ENCODE measurements around the gene HTRA1.

DNA sequence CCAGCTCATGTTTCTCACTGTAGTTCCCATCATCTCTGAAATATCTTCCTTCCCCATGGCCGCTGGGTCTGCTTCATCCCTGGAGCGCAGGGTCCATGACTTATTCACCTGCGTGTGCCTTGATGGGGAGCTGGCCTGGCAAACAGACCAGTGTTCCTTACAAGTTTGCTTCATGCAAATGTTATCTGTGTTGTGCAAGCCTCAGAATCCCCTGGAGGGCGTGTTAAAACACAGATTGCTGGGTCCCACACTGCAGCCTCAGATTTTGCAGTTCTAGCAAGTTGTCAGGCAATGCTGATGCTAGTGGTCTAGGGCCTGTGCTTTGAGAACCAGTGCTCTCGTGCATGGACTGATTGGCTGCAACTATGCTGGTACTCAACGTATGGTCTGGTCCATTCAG is 92.0 kb downstream of the HTRA1 start:
- TF ChIP-seq, protein P1, sequence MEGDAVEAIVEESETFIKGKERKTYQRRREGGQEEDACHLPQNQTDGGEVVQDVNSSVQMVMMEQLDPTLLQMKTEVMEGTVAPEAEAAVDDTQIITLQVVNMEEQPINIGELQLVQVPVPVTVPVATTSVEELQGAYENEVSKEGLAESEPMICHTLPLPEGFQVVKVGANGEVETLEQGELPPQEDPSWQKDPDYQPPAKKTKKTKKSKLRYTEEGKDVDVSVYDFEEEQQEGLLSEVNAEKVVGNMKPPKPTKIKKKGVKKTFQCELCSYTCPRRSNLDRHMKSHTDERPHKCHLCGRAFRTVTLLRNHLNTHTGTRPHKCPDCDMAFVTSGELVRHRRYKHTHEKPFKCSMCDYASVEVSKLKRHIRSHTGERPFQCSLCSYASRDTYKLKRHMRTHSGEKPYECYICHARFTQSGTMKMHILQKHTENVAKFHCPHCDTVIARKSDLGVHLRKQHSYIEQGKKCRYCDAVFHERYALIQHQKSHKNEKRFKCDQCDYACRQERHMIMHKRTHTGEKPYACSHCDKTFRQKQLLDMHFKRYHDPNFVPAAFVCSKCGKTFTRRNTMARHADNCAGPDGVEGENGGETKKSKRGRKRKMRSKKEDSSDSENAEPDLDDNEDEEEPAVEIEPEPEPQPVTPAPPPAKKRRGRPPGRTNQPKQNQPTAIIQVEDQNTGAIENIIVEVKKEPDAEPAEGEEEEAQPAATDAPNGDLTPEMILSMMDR (IDR thresholded peaks at IDR 0.05): no peak
- no peak for TF ChIP-seq POLR2A (IDR thresholded peaks at IDR 0.05)
- TF ChIP-seq POLR2AphosphoS5 (IDR thresholded peaks at IDR 0.05): no peak

All from sigmoid colon (tissue), 4 donors.